ENCODE data around the gene PHLDA1.

DNA sequence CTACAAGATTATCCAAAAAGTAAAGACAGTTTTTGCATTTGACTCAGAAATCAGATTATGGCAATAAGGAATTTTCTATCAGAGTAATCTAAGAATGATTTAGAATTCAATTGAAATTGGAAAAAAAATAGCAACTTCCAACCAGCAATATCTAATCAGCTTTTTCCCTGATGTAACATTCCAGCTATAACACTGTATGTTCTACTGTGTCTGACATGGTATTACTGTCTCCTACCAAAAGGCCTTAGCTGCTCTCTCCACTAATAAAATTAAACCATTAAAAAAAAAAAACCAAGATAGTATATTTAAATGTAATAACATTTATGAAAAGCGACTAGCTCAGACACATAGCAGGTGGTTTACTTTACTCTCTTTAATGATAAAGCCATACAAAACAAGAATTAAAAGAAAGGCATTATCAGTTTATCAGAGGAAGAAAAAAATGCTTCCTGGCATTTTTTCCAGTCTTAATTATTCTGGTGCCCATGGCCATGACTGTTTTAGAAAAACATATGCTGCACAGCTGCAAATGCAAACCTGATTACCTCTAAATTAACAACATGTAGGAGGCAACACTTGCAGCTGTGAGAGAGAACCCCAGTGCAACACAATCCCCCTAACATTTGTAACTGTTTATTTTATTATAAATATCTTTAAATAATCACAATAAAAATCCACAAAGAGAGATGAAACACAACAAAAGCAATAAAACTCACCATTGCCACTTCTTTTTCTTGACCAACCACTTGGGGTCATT, 28.8 kb downstream of the PHLDA1 start:
- TF ChIP-seq, protein P1, sequence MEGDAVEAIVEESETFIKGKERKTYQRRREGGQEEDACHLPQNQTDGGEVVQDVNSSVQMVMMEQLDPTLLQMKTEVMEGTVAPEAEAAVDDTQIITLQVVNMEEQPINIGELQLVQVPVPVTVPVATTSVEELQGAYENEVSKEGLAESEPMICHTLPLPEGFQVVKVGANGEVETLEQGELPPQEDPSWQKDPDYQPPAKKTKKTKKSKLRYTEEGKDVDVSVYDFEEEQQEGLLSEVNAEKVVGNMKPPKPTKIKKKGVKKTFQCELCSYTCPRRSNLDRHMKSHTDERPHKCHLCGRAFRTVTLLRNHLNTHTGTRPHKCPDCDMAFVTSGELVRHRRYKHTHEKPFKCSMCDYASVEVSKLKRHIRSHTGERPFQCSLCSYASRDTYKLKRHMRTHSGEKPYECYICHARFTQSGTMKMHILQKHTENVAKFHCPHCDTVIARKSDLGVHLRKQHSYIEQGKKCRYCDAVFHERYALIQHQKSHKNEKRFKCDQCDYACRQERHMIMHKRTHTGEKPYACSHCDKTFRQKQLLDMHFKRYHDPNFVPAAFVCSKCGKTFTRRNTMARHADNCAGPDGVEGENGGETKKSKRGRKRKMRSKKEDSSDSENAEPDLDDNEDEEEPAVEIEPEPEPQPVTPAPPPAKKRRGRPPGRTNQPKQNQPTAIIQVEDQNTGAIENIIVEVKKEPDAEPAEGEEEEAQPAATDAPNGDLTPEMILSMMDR (IDR thresholded peaks at IDR 0.05): no peak
- no peak for TF ChIP-seq ZFX (IDR thresholded peaks at IDR 0.05; ENCODE audit: borderline replicate concordance)
